ENCODE results near the gene INSIG1. TPM values are rescaled to one million over a fixed set of nuclear protein-coding genes. Genes with fewer than 3 reads are reported as not detected.

Gene INSIG1
- total and polyA plus RNA-seq, 4 donors, result 47.2 to 136 (median 59.2) TPM

GRCh38 chr7:155318245-155318644 is 20.6 kb downstream of the INSIG1 start:
- Histone ChIP-seq H3K9me3 (ENCODE audit: control insufficient read depth, insufficient read depth, low read length) (no peaks in the 10 kb centered on the region), H3K27ac (ENCODE audit: low read depth, low read length) (no peak overlapping the region), H3K27me3 (ENCODE audit: control insufficient read depth, insufficient read depth, low read length) (no peaks in the 10 kb centered on the region), H3K4me3 (ENCODE audit: low read depth, low read length) (no peak overlapping the region), H3K36me3 (ENCODE audit: control insufficient read depth, insufficient read depth, low read length) (no peaks in the 10 kb centered on the region), H3K4me1 (ENCODE audit: control insufficient read depth, insufficient read depth, low read length) (no peaks in the 10 kb centered on the region)
- 97% methylated on average over 3 of the region's 3 CpGs for WGBS (ENCODE audit: insufficient coverage)
- no peak for DNase-seq (ENCODE audit: low read depth in 4 of 6, low spot score in 6 of 6)

DNA sequence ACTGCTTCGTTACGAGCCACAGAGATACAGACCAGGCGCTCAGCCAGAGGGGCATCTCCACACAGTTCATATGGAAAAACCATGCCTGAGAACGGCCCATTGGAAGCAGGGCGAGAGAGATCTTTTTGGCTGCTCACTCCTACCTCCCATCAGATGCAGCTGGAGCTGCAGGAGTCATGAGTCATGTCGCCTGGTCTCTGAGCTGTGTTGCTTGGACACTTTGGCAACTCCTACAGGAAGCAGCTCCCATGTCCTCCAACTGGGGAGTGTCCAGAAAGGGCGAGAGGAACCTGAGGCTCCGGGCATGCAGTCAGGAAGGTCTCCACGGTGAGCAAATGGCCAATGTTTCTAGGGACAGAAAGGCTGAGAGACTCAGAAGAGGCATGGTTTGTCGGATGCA is 24.9 kb downstream of the INSIG1 start:
- no peak overlapping the region for H3K27ac ChIP-seq (ENCODE audit: low read depth, low read length)
- H3K36me3 ChIP-seq (ENCODE audit: control insufficient read depth, insufficient read depth, low read length), result no peaks in the 10 kb centered on the region
- no peaks in the 10 kb centered on the region for H3K9me3 ChIP-seq (ENCODE audit: control insufficient read depth, insufficient read depth, low read length)
- no peak for DNase-seq (ENCODE audit: low read depth in 4 of 6, low spot score in 6 of 6)
- no peaks in the 10 kb centered on the region for H3K4me1 ChIP-seq (ENCODE audit: control insufficient read depth, insufficient read depth, low read length)
- no peak overlapping the region for H3K4me3 ChIP-seq (ENCODE audit: low read depth, low read length)
- whole genome bisulfite sequencing (ENCODE audit: insufficient coverage), result 80% methylated on average over 9 of the region's 10 CpGs
- no peaks in the 10 kb centered on the region for H3K27me3 ChIP-seq (ENCODE audit: control insufficient read depth, insufficient read depth, low read length)

DNA sequence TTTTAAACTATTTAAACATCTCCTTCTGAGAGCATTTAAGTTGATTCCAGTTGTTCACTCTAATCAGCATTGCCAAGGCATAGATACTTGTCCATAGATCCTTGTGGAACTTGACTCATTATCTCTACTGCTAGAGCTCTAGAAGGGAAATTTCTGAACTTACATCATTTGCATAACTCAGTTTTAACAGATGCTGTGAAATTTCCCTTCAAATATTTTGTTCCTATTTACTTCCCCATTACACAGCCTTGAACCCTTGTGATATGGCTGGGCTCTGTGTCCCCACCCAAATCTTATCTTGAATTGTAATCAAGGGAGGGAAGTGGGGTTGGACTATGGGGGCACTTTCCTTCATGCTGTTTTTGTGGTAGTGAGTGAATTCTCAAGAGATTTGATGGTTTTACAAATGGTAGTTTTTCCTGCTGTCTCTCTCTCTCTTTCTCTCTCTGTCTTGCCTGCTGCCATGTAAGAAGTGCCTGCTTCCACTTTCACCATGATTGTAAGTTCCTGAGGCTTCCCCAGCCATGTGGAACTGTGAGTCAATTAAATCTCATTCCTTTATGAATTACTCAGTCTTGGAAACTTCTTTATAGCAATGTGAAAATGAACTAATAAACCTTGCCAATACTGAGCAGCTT is 25.4 kb downstream of the INSIG1 start:
- H3K27ac ChIP-seq (ENCODE audit: low read depth, low read length), result no peak overlapping the region
- H3K27me3 ChIP-seq (ENCODE audit: control insufficient read depth, insufficient read depth, low read length), result no peaks in the 10 kb centered on the region
- no peak for DNase-seq (ENCODE audit: low read depth in 4 of 6, low spot score in 6 of 6)
- H3K4me1 ChIP-seq (ENCODE audit: control insufficient read depth, insufficient read depth, low read length), result no peaks in the 10 kb centered on the region
- no peak overlapping the region for H3K4me3 ChIP-seq (ENCODE audit: low read depth, low read length)
- no peaks in the 10 kb centered on the region for H3K36me3 ChIP-seq (ENCODE audit: control insufficient read depth, insufficient read depth, low read length)
- H3K9me3 ChIP-seq (ENCODE audit: control insufficient read depth, insufficient read depth, low read length), result no peaks in the 10 kb centered on the region

- Histone ChIP-seq H3K4me3 (ENCODE audit: low read depth, low read length) (no peak overlapping the region), H3K27me3 (ENCODE audit: control insufficient read depth, insufficient read depth, low read length) (no peaks in the 10 kb centered on the region), H3K9me3 (ENCODE audit: control insufficient read depth, insufficient read depth, low read length) (no peaks in the 10 kb centered on the region), H3K36me3 (ENCODE audit: control insufficient read depth, insufficient read depth, low read length) (no peaks in the 10 kb centered on the region), H3K27ac (ENCODE audit: low read depth, low read length) (no peak overlapping the region), H3K4me1 (ENCODE audit: control insufficient read depth, insufficient read depth, low read length) (no peaks in the 10 kb centered on the region)
- 79% methylated on average over 15 of the region's 19 CpGs for WGBS (ENCODE audit: insufficient coverage)
- no peak for DNase-seq (ENCODE audit: low read depth in 4 of 6, low spot score in 6 of 6)
These were observed 26.6 kb downstream of the INSIG1 start for GRCh38 chr7:155324012-155324917.

DNA sequence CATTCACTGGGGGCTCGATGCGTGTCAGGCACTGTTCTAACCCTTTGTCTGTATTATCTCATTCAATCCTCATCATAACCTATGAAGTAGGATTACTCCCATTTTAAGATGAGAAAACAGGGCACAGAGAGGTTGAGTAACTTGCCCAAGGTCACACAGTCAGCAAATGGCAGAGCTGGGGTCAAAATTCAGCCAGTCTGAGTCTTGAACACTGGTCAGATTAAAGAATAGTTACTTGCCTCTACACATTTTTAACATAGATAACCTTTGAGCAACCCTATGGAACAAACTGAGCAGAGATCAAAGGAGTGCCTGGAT is 27.2 kb downstream of the INSIG1 start:
- no peaks in the 10 kb centered on the region for H3K9me3 ChIP-seq (ENCODE audit: control insufficient read depth, insufficient read depth, low read length)
- no peaks in the 10 kb centered on the region for H3K36me3 ChIP-seq (ENCODE audit: control insufficient read depth, insufficient read depth, low read length)
- WGBS (ENCODE audit: insufficient coverage), result no CpG with 5 or more reads among the region's 2 CpGs
- H3K4me1 ChIP-seq (ENCODE audit: control insufficient read depth, insufficient read depth, low read length), result no peaks in the 10 kb centered on the region
- H3K27me3 ChIP-seq (ENCODE audit: control insufficient read depth, insufficient read depth, low read length), result no peaks in the 10 kb centered on the region
- no peak overlapping the region for H3K27ac ChIP-seq (ENCODE audit: low read depth, low read length)
- no peak overlapping the region for H3K4me3 ChIP-seq (ENCODE audit: low read depth, low read length)
- no peak for DNase-seq (ENCODE audit: low read depth in 4 of 6, low spot score in 6 of 6)

GRCh38 chr7:155326385-155326784 is 28.7 kb downstream of the INSIG1 start:
- Histone ChIP-seq H3K4me1 (ENCODE audit: control insufficient read depth, insufficient read depth, low read length) (no peaks in the 10 kb centered on the region), H3K27ac (ENCODE audit: low read depth, low read length) (no peak overlapping the region), H3K27me3 (ENCODE audit: control insufficient read depth, insufficient read depth, low read length) (no peaks in the 10 kb centered on the region), H3K4me3 (ENCODE audit: low read depth, low read length) (no peak overlapping the region), H3K9me3 (ENCODE audit: control insufficient read depth, insufficient read depth, low read length) (no peaks in the 10 kb centered on the region), H3K36me3 (ENCODE audit: control insufficient read depth, insufficient read depth, low read length) (no peaks in the 10 kb centered on the region)
- no peak for DNase-seq (ENCODE audit: low read depth in 4 of 6, low spot score in 6 of 6)
- 66% methylated on average over 7 of the region's 9 CpGs for WGBS (ENCODE audit: insufficient coverage)

DNA sequence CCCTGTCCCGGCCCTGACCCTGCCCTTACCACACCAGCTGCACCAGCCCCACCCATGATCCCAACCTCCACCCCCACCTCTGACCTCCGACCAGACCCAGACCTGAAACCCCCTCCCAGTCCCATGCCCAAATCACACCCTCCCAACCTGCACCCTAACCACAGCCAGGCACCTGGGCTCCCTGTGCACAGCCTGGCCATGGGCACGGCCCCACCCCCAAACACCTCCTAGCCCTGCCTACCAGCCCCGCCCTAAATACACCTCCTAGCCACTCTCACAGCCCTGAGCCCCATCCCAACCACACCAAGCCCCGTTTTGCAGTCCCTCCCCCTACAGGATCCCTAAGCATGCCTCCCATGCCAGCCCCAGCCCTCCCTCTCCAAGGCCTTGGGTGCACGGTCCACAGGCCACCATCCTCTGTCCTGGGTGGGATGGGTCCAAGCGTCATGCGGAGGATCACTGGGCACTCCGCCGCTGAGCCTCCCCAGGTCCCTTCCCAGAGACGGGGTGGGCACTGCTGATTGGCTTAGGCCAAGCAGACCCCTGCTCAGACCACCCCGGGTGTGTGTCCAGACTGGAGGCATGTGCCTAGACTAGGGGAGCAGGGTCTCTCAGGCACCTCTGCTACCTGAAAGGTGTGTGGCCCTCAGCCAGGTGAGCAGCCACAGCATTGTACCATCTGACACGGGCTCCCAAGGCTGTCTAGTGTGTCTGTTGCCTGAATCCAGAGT is 30.1 kb downstream of the INSIG1 start:
- 80% methylated on average over 12 of the region's 13 CpGs for WGBS (ENCODE audit: insufficient coverage)
- no peaks in the 10 kb centered on the region for H3K27me3 ChIP-seq (ENCODE audit: control insufficient read depth, insufficient read depth, low read length)
- H3K4me1 ChIP-seq (ENCODE audit: control insufficient read depth, insufficient read depth, low read length), result no peaks in the 10 kb centered on the region
- no peak overlapping the region for H3K4me3 ChIP-seq (ENCODE audit: low read depth, low read length)
- H3K36me3 ChIP-seq (ENCODE audit: control insufficient read depth, insufficient read depth, low read length), result no peaks in the 10 kb centered on the region
- H3K27ac ChIP-seq (ENCODE audit: low read depth, low read length), result no peak overlapping the region
- no peaks in the 10 kb centered on the region for H3K9me3 ChIP-seq (ENCODE audit: control insufficient read depth, insufficient read depth, low read length)
- DNase-seq (ENCODE audit: low read depth in 4 of 6, low spot score in 6 of 6), result no peak

- Histone ChIP-seq H3K9me3 (ENCODE audit: control insufficient read depth, insufficient read depth, low read length) (no peaks in the 10 kb centered on the region), H3K36me3 (ENCODE audit: control insufficient read depth, insufficient read depth, low read length) (no peaks in the 10 kb centered on the region), H3K4me3 (ENCODE audit: low read depth, low read length) (no peak overlapping the region), H3K27ac (ENCODE audit: low read depth, low read length) (no peak overlapping the region), H3K4me1 (ENCODE audit: control insufficient read depth, insufficient read depth, low read length) (no peaks in the 10 kb centered on the region), H3K27me3 (ENCODE audit: control insufficient read depth, insufficient read depth, low read length) (no peaks in the 10 kb centered on the region)
- WGBS (ENCODE audit: insufficient coverage), result no CpG with 5 or more reads among the region's 5 CpGs
- DNase-seq (ENCODE audit: low read depth in 4 of 6, low spot score in 6 of 6), result no peak
These were observed 31.5 kb downstream of the INSIG1 start for GRCh38 chr7:155329225-155329624.

- H3K27ac ChIP-seq (ENCODE audit: low read depth, low read length), result no peak overlapping the region
- H3K9me3 ChIP-seq (ENCODE audit: control insufficient read depth, insufficient read depth, low read length), result no peaks in the 10 kb centered on the region
- DNase-seq (ENCODE audit: low read depth in 4 of 6, low spot score in 6 of 6), result peak in 1 of 6 donors; percentile 49
- H3K27me3 ChIP-seq (ENCODE audit: control insufficient read depth, insufficient read depth, low read length), result no peaks in the 10 kb centered on the region
- no peaks in the 10 kb centered on the region for H3K36me3 ChIP-seq (ENCODE audit: control insufficient read depth, insufficient read depth, low read length)
- no peaks in the 10 kb centered on the region for H3K4me1 ChIP-seq (ENCODE audit: control insufficient read depth, insufficient read depth, low read length)
- 68% methylated on average over 4 of the region's 4 CpGs for WGBS (ENCODE audit: insufficient coverage)
- H3K4me3 ChIP-seq (ENCODE audit: low read depth, low read length), result no peak overlapping the region
These were observed 33.7 kb downstream of the INSIG1 start for GRCh38 chr7:155331396-155331795.
